SK-N-SH treated with all-trans-retinoic acid at 6 μM for 48 hours (cell line): Measurements from ENCODE around the gene HIPK1.

Source experiments
- ATAC-seq: fragments of 200-7000 bp; cut with Tn5 transposase; 3 replicates; pipeline ENCODE4 v1.9.1; 2020; ENCODE audit warnings: mild to moderate bottlenecking, moderate library complexity
- ARNTL ChIP-seq: fragments of 450-650 bp; formaldehyde crosslinking; IDR thresholded peaks from 2 replicates; pipeline ENCODE4 v1.5.0; 2020; ENCODE audit warnings: low read depth, mild to moderate bottlenecking, moderate library complexity, borderline replicate concordance
- CREB5 ChIP-seq: fragments of 250-450 bp; sonication (Bioruptor Pico); IDR thresholded peaks from 2 replicates; pipeline ENCODE4 v1.5.1; 2020; ENCODE audit warnings: low read depth, mild to moderate bottlenecking, moderate library complexity
- ESRRG ChIP-seq: fragments of 250-450 bp; sonication (Bioruptor Pico); IDR thresholded peaks from 2 replicates; pipeline ENCODE4 v1.6.1; 2021; ENCODE audit warnings: mild to moderate bottlenecking
- GLIS3 ChIP-seq: fragments of 250-450 bp; sonication (Bioruptor Pico); IDR thresholded peaks from 2 replicates; pipeline ENCODE4 v1.5.0; 2020; ENCODE audit warnings: mild to moderate bottlenecking, moderate library complexity
- ISL1 ChIP-seq: fragments of 250-450 bp; sonication (Bioruptor Pico); IDR thresholded peaks from 2 replicates; pipeline ENCODE4 v2.1.2; 2022; ENCODE audit warnings: mild to moderate bottlenecking, moderate library complexity
- OSR1 ChIP-seq: fragments of 250-450 bp; sonication (Bioruptor Pico); IDR thresholded peaks from 2 replicates; pipeline ENCODE4 v1.8.0; 2022; ENCODE audit warnings: moderate library complexity, mild to moderate bottlenecking, inconsistent platforms
- PPARA ChIP-seq: fragments of 250-450 bp; sonication (Bioruptor Pico); IDR thresholded peaks from 2 replicates; pipeline ENCODE4 v1.5.0; 2020; ENCODE audit warnings: mild to moderate bottlenecking, borderline replicate concordance
- RARB ChIP-seq: fragments of 250-450 bp; sonication (Bioruptor Pico); IDR thresholded peaks from 2 replicates; pipeline ENCODE4 v1.8.0; 2021; ENCODE audit warnings: mild to moderate bottlenecking, moderate library complexity
- SNAI2 ChIP-seq: fragments of 250-450 bp; sonication (Bioruptor Pico); IDR thresholded peaks from 2 replicates; pipeline ENCODE4 v1.5.0; 2020; ENCODE audit warnings: mild to moderate bottlenecking, moderate library complexity
- TCF4 ChIP-seq: fragments of 250-450 bp; sonication (Bioruptor Pico); IDR thresholded peaks from 2 replicates; pipeline ENCODE4 v1.8.0; 2021; ENCODE audit warnings: mild to moderate bottlenecking, moderate library complexity, borderline replicate concordance
- TOX ChIP-seq: fragments of 250-450 bp; sonication (Bioruptor Pico); IDR thresholded peaks from 2 replicates; pipeline ENCODE4 v1.8.0; 2021; ENCODE audit warnings: mild to moderate bottlenecking, moderate library complexity, borderline replicate concordance
- ZC3H10 ChIP-seq: fragments of 250-450 bp; sonication (Bioruptor Pico); IDR thresholded peaks from 2 replicates; pipeline ENCODE4 v1.5.1; 2021; ENCODE audit warnings: mild to moderate bottlenecking, moderate library complexity
- ZFP3 ChIP-seq: fragments of 250-450 bp; sonication (Bioruptor Pico); IDR thresholded peaks from 2 replicates; pipeline ENCODE4 v1.5.0; 2020; ENCODE audit warnings: mild to moderate bottlenecking, moderate library complexity
- ZFP30 ChIP-seq: fragments of 450-650 bp; formaldehyde crosslinking; IDR thresholded peaks from 2 replicates; pipeline ENCODE4 v1.5.0; 2022; ENCODE audit warnings: mild to moderate bottlenecking, moderate library complexity
- ZNF565 ChIP-seq: fragments of 450-650 bp; formaldehyde crosslinking; conservative IDR thresholded peaks from 2 replicates; pipeline ENCODE4 v1.5.0; 2020; ENCODE audit warnings: low read depth, mild to moderate bottlenecking, moderate library complexity
- ZNF70 ChIP-seq: fragments of 450-650 bp; formaldehyde crosslinking; IDR thresholded peaks from 2 replicates; pipeline ENCODE4 v1.5.0; 2020; ENCODE audit warnings: mild to moderate bottlenecking, moderate library complexity
- ZNF8 ChIP-seq: fragments of 450-650 bp; formaldehyde crosslinking; IDR thresholded peaks from 2 replicates; pipeline ENCODE4 v1.5.0; 2020; ENCODE audit warnings: mild to moderate bottlenecking, moderate library complexity
- TF ChIP-seq, protein P1 (sequence below): fragments of 250-450 bp; sonication (Bioruptor Pico); IDR thresholded peaks from 2 replicates; pipeline ENCODE4 v1.5.1; 2021; ENCODE audit warnings: mild to moderate bottlenecking, moderate library complexity
- TF ChIP-seq, protein P2 (sequence below): fragments of 250-450 bp; sonication (Bioruptor Pico); IDR thresholded peaks from 2 replicates; pipeline ENCODE4 v1.5.0; 2020; ENCODE audit warnings: mild to moderate bottlenecking, moderate library complexity
- TF ChIP-seq, protein P3 (sequence below): fragments of 250-450 bp; sonication (Bioruptor Pico); IDR thresholded peaks from 2 replicates; pipeline ENCODE4 v1.8.0; 2021; ENCODE audit warnings: low read depth, mild to moderate bottlenecking, moderate library complexity, borderline replicate concordance
- TF ChIP-seq, protein P4 (sequence below): fragments of 250-450 bp; sonication (Bioruptor Pico); IDR thresholded peaks from 2 replicates; pipeline ENCODE4 v1.8.0; 2020; ENCODE audit warnings: mild to moderate bottlenecking, moderate library complexity, borderline replicate concordance

Gene HIPK1

GRCh38 chr1:113895961-113896360, 33.2 kb upstream of the HIPK1 start:
- TF ChIP-seq ZNF565 (CRISPR knock-in tag) (no peak), ZC3H10 (no peak), CREB5 (no peak), TCF4 (no peak), GLIS3 (CRISPR knock-in tag) (no peak), ZNF70 (CRISPR knock-in tag) (no peak), ARNTL (CRISPR knock-in tag) (no peak), ESRRG (no peak), TOX (CRISPR knock-in tag) (no peak)
- TF ChIP-seq, protein P1, sequence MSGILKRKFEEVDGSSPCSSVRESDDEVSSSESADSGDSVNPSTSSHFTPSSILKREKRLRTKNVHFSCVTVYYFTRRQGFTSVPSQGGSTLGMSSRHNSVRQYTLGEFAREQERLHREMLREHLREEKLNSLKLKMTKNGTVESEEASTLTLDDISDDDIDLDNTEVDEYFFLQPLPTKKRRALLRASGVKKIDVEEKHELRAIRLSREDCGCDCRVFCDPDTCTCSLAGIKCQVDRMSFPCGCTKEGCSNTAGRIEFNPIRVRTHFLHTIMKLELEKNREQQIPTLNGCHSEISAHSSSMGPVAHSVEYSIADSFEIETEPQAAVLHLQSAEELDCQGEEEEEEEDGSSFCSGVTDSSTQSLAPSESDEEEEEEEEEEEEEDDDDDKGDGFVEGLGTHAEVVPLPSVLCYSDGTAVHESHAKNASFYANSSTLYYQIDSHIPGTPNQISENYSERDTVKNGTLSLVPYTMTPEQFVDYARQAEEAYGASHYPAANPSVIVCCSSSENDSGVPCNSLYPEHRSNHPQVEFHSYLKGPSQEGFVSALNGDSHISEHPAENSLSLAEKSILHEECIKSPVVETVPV (CRISPR knock-in tag), result no peak
- no peak for ATAC-seq

DNA sequence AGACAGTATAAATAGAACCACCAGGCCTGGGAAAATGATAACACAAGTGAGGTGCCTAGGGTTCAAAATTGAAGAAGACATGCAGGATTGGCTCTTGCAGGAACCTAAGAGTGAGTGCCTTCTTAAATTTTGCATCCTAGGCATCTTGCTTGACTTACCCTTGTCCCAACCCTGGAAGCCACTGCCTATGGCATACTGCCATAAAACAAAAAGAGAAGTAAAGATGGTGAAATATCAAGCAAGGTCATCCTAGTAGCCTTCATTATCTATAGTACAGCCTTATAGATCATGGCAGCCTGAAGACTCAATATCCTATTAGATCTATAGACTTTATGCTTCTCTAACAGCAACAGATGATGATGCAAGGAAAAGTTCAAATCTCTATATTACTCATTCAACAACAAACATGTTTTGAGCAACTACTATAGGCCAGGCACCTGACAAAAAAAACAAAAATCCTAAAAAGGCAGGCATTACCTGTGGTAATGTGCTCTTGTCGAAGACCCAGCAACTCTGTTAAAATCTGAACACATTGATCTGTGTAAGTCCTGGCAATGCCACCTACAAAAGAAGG, 30.8 kb upstream of the HIPK1 start:
- TF ChIP-seq CREB5, result no peak
- no peak for TF ChIP-seq OSR1 (CRISPR knock-in tag)
- ATAC-seq, result no peak

GRCh38 chr1:113899111-113899510, 30.0 kb upstream of the HIPK1 start:
- TF ChIP-seq ISL1 (CRISPR knock-in tag) (no peak), ESRRG (no peak), TCF4 (no peak), OSR1 (CRISPR knock-in tag) (no peak), ZFP30 (no peak), ZFP3 (CRISPR knock-in tag) (no peak), CREB5 (no peak), ZNF565 (CRISPR knock-in tag) (no peak), ZNF8 (CRISPR knock-in tag) (no peak), TOX (CRISPR knock-in tag) (no peak), RARB (CRISPR knock-in tag) (no peak), ARNTL (CRISPR knock-in tag) (no peak), PPARA (no peak), SNAI2 (CRISPR knock-in tag) (no peak), ZNF70 (CRISPR knock-in tag) (no peak), GLIS3 (CRISPR knock-in tag) (no peak)
- TF ChIP-seq, protein P2, sequence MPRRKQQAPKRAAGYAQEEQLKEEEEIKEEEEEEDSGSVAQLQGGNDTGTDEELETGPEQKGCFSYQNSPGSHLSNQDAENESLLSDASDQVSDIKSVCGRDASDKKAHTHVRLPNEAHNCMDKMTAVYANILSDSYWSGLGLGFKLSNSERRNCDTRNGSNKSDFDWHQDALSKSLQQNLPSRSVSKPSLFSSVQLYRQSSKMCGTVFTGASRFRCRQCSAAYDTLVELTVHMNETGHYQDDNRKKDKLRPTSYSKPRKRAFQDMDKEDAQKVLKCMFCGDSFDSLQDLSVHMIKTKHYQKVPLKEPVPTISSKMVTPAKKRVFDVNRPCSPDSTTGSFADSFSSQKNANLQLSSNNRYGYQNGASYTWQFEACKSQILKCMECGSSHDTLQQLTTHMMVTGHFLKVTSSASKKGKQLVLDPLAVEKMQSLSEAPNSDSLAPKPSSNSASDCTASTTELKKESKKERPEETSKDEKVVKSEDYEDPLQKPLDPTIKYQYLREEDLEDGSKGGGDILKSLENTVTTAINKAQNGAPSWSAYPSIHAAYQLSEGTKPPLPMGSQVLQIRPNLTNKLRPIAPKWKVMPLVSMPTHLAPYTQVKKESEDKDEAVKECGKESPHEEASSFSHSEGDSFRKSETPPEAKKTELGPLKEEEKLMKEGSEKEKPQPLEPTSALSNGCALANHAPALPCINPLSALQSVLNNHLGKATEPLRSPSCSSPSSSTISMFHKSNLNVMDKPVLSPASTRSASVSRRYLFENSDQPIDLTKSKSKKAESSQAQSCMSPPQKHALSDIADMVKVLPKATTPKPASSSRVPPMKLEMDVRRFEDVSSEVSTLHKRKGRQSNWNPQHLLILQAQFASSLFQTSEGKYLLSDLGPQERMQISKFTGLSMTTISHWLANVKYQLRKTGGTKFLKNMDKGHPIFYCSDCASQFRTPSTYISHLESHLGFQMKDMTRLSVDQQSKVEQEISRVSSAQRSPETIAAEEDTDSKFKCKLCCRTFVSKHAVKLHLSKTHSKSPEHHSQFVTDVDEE (CRISPR knock-in tag), result no peak
- TF ChIP-seq, protein P3, sequence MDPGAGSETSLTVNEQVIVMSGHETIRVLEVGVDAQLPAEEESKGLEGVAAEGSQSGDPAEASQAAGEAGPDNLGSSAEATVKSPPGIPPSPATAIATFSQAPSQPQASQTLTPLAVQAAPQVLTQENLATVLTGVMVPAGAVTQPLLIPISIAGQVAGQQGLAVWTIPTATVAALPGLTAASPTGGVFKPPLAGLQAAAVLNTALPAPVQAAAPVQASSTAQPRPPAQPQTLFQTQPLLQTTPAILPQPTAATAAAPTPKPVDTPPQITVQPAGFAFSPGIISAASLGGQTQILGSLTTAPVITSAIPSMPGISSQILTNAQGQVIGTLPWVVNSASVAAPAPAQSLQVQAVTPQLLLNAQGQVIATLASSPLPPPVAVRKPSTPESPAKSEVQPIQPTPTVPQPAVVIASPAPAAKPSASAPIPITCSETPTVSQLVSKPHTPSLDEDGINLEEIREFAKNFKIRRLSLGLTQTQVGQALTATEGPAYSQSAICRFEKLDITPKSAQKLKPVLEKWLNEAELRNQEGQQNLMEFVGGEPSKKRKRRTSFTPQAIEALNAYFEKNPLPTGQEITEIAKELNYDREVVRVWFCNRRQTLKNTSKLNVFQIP (CRISPR knock-in tag), result no peak
- TF ChIP-seq, protein P4, sequence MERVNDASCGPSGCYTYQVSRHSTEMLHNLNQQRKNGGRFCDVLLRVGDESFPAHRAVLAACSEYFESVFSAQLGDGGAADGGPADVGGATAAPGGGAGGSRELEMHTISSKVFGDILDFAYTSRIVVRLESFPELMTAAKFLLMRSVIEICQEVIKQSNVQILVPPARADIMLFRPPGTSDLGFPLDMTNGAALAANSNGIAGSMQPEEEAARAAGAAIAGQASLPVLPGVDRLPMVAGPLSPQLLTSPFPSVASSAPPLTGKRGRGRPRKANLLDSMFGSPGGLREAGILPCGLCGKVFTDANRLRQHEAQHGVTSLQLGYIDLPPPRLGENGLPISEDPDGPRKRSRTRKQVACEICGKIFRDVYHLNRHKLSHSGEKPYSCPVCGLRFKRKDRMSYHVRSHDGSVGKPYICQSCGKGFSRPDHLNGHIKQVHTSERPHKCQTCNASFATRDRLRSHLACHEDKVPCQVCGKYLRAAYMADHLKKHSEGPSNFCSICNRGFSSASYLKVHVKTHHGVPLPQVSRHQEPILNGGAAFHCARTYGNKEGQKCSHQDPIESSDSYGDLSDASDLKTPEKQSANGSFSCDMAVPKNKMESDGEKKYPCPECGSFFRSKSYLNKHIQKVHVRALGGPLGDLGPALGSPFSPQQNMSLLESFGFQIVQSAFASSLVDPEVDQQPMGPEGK (CRISPR knock-in tag), result no peak
- ATAC-seq, result no peak
